GM03348 (cell line): ENCODE results near the gene PBX1.
"Not testable (repeated sequence)": the region's sequence is repeated elsewhere in the genome, so short reads cannot be mapped to it uniquely, and the experiment has no call there.

Source experiments
- DNase-seq: peaks from one replicate; pipeline ENCODE4 v3.0.0; 2012; ENCODE audit warnings: low spot score

PBX1 gene

GRCh38 chr1:164590592-164590991 lies 31.6 kb downstream of the PBX1 start:
- DNase-seq: no peak

GRCh38 chr1:164591858-164592257 lies 32.9 kb downstream of the PBX1 start:
- DNase-seq: peak; percentile 52

- no peak for DNase-seq
Observed at GRCh38 chr1:164592634-164593033, 33.6 kb downstream of the PBX1 start.

DNA sequence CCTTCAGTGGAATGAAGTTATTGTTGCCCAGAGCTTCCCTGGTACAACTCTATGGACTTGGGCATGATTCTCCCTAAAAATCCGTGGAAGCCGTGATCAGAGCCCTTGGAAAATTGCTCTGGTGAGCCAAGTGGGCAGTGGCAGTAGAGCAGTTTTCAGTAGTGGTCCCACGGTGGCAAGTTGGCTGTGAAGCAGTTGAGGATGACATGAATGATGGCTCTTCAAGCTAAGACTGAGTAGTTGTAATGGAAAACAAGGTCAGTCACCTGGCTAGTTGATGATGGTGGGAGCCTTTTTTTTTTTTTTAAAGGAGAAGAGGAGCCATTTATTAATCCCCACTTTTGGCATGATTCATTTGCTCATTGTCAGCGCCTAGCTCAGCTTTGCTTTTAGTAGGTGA lies 36.2 kb downstream of the PBX1 start:
- DNase-seq: no peak

DNA sequence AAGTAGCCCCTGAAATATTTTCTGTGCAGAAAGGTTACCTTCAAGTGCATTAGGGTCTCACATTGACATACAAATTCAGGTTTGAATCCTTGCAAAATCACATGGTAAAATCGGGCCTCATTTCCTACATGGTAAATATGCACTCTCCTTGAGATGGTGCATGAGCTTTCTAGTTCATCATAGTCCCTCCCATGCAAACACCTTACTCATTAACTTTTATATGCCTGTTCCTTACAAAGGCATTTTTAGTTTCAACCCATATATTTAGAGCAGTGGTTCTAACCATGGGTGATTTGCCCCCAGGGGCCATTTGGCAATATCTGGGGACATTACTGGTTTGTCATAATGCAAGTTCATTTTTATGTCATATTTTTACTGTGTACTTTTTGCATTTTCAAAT lies 37.2 kb downstream of the PBX1 start:
- DNase-seq: no peak

GRCh38 chr1:164598719-164599118 lies 39.7 kb downstream of the PBX1 start:
- no peak for DNase-seq

GRCh38 chr1:164599272-164599671 lies 40.3 kb downstream of the PBX1 start:
- DNase-seq: no peak

DNA sequence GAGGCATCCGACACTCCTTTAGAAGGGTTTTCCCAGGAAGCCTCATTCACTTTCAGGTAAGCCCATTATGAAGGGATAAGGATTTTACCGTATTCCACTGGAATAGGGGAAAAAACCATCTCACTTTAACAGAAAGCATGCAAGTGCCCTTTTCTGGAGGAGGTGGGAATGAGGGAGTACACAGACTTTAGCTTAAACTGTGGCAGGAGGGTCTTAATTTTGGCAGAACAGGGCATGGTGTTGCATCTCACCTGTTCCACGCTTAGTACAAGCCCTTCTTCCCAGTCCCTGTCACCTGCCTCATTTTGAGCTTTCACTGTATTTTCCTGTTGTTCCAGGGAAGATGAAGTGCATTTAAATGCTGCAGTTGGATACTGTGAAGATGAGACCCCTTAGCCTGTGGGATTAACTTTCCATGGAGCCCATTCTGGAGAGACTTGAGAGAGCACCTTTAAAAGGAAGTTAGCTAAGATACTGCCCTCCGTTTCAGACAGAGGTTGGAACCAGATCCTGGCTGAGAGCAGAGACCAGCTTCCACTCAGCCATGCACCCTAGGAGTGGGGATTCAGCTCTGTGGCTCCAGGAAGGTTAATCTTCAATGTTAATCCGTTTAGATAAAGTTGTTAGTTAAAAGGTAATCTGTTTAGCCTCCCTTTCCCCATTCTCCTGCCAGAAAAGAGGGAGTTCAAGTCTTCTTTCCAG lies 42.6 kb downstream of the PBX1 start:
- DNase-seq: no peak

- DNase-seq: no peak
Observed at GRCh38 chr1:164602101-164602422, 43.1 kb downstream of the PBX1 start.

DNA sequence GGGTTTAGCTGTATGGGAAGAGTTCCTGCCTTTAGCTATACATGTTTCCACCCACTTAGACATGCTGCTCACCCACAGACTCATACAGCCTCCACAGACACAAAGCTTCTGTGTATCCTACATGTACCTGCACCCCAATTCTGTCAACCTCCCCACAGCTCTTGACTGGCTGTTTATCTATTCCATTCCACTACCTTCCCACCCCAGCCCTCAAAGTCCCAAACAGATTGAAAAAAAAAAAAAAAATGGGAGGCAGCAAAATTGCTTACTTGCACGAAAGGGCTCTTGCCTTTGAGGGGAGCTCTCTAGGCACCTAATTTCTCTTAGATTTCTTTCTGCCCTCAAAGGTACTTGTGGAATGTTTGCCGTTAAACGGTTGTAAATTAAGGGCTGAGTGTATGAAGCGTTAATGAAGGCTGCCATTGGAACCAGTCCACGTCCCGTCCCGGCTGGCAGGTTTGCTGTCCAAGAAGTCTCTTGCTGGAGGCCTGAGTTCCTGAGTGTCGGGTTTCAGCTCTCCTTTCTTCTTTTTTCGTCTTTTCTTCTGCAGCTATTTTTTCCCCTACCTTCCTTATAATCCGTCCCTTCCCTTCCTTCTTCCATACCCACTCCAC lies 43.6 kb downstream of the PBX1 start:
- DNase-seq: peak; percentile 71

DNA sequence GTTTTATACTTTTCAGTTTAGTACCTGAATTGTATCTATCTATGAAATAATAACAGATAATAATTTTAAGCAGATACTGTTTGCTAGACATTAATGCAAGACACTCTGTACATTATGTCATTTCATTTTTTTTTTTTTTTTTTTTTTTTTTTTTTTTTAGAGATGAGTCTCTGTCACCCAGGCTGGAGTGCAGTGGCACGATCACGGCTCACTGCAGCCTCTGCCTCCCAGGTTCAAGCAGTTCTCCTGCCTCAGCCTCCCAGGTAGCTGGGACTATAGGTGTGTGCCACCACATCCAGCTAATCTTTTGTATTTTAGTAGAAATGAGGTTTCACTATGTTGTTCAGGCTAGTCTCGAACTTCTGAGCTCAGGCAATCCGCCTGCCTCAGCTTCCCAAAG lies 44.8 kb downstream of the PBX1 start:
- not testable (repeated sequence) for DNase-seq

GRCh38 chr1:164604541-164604940 lies 45.6 kb downstream of the PBX1 start:
- peak; percentile 54 for DNase-seq

GRCh38 chr1:164605254-164606091 lies 46.5 kb downstream of the PBX1 start:
- DNase-seq: no peak

- no peak for DNase-seq
Observed at GRCh38 chr1:164607351-164607750, 48.4 kb downstream of the PBX1 start.

GRCh38 chr1:164608651-164609057 lies 49.7 kb downstream of the PBX1 start:
- peak; percentile 79 for DNase-seq

- no peak for DNase-seq
Observed at GRCh38 chr1:164609089-164609488, 50.1 kb downstream of the PBX1 start.

DNA sequence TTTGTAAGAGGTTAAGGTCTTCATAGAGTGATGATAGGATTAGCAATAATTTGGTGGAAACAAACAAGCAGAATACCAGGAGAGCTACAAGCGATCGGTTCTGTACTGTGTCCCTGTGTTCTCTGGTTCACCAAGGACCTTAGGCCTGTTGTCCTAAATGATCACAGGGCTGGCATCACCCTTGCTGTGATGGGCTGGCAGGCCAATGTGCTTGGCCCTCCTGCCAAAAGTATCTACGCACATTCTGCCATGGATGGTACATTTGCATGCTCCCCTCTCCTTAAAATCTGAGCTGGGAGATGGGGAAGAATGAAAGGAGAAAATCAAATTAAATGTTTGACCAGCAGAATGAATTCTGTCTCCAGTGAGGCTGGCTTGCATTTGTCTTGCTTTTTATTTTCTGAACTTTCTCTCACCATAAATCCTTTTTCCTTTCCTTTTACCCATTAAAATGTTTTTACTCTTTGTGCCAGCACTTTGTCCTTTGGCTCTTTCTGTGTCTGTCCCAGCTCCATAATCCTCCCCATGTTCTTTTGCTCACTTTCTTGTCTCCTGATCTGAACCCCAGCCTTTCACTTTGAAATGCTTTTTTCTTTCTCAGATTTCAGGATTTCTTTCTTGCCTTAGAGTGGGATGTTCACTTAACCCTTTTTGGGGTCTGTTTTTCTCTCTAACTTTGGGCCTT lies 51.7 kb downstream of the PBX1 start:
- no peak for DNase-seq

DNA sequence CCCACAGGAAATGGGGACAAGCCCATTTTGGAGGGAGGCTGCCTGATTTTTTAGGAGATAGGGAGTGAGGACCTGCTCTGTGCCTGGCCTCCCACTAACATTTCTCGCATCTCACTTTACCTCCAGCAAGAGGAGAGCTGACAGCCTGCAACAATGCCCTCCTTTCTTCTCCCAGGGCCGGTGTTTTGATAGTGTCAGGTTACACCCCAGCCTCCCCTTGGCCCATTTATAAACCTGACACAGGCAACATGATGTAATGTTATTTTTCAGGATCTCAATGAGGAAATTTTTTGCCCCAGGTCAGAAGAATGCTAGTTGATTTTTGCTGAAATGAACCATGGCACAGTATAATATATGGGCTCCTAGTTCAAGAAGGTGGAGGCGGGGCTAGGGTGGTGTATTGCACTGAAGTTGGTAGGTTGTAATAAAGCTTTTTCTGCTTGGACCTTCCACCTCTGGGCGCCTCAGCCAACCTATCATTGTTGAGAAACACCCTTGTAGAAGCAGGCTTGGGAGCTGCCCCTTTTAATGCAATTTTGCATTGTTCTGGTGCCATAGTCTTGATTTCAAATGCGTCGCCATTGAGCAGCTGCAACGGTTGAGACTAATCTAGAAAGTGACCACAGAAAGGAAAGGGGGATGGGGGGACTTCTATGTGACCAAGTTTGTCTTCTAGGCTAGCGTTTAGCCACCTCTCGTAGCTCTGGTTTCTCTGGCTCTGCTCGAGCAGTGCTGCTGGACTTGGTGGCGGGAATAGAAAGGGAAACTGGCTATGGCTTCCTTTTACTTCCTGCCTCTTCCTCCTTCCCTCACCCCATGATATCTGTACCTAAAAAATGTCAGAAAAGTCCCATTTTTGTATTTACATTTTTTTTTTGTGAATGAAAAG lies 53.0 kb downstream of the PBX1 start:
- peak; percentile 30 for DNase-seq

GRCh38 chr1:164613176-164613575 lies 54.2 kb downstream of the PBX1 start:
- peak; percentile 20 for DNase-seq

- no peak for DNase-seq
Observed at GRCh38 chr1:164614316-164614715, 55.3 kb downstream of the PBX1 start.

- peak; percentile 43 for DNase-seq
Observed at GRCh38 chr1:164617377-164618201, 58.6 kb downstream of the PBX1 start.
